Loucy (cell line): ENCODE data around the gene GRK3.

ENCODE experiments used
- CTCF ChIP-seq: fragments of 200-600 bp; sonication (generic); conservative IDR thresholded peaks from 2 replicates; pipeline ENCODE4 v1.5.1; 2014; ENCODE audit warnings: mild to moderate bottlenecking, antibody characterized with exemption, low read length
- EZH2phosphoT487 ChIP-seq: fragments of 200-600 bp; IDR thresholded peaks from 2 replicates; pipeline ENCODE4 v1.6.1; 2018; ENCODE audit warnings: antibody characterized with exemption, mild to moderate bottlenecking, moderate library complexity, borderline replicate concordance

GRCh38 chr22:25554238-25554671 is 10.2 kb upstream of the GRK3 start:
- TF ChIP-seq EZH2phosphoT487 (no peak), CTCF (no peak)
